IMR-90 (cell line): ENCODE results near the gene HAS3. TPM values are rescaled to one million over a fixed set of nuclear protein-coding genes. Genes with fewer than 3 reads are reported as not detected.

Experiments used
- ATAC-seq: fragments of 200-7000 bp; cut with Tn5 transposase; 2 replicates; pipeline ENCODE4 v1.9.1; 2020; ENCODE audit warnings: low read depth, mild to moderate bottlenecking, moderate library complexity
- BruUV-seq: library from RNA; stranded (reverse); fragments of 400-500 nt; replicated peaks from 2 replicates; lab custom pipeline; 2021; lab: Mats Ljungman, UMichigan
- CTCF ChIA-PET: fragments of 300-600 bp; formaldehyde crosslinking; extraction: SDS; loops from one replicate; lab custom pipeline; 2021; ENCODE audit warnings: antibody characterized with exemption; lab: Yijun Ruan, JAX
- POLR2A ChIA-PET: fragments of 300-600 bp; sonication (Branson Sonifier 250); formaldehyde crosslinking; loops from one replicate; lab custom pipeline; 2022; ENCODE audit warnings: antibody characterized with exemption; ENCODE audit not compliant: unreplicated experiment; lab: Charles Lee
- DNase-seq: peaks from one replicate; pipeline ENCODE4 v3.0.0; 2013
- H2AFZ ChIP-seq: replicated peaks from 2 replicates; pipeline ENCODE3; 2013; ENCODE audit warnings: low read length, mild to moderate bottlenecking; ENCODE audit not compliant: poor library complexity
- H2AK5ac ChIP-seq: 2 replicates; pipeline ENCODE4 v1.6.1; 2013; ENCODE audit warnings: low read depth, low read length, inconsistent platforms
- H2AK9ac ChIP-seq: replicated peaks from 2 replicates; pipeline ENCODE3; 2013; ENCODE audit warnings: mild to moderate bottlenecking, low read depth, low read length, moderate library complexity; ENCODE audit not compliant: poor library complexity
- H2BK120ac ChIP-seq: 2 replicates; pipeline ENCODE4 v1.6.1; 2013; ENCODE audit warnings: low read depth, low read length, inconsistent platforms
- H2BK15ac ChIP-seq: 3 replicates; pipeline ENCODE4 v1.6.1; 2013; ENCODE audit warnings: low read depth, low read length, inconsistent platforms
- H2BK20ac ChIP-seq: 2 replicates; pipeline ENCODE4 v1.6.1; 2013; ENCODE audit warnings: low read depth, mild to moderate bottlenecking, inconsistent platforms, low read length, moderate library complexity
- H2BK5ac ChIP-seq: 2 replicates; pipeline ENCODE4 v1.6.1; 2013; ENCODE audit warnings: mild to moderate bottlenecking, low read depth, low read length, inconsistent platforms; ENCODE audit not compliant: poor library complexity, severe bottlenecking
- H3K14ac ChIP-seq: replicated peaks from 2 replicates; pipeline ENCODE4 v1.6.1; 2013; ENCODE audit warnings: low read depth, low read length, inconsistent platforms
- H3K18ac ChIP-seq: 2 replicates; pipeline ENCODE4 v1.6.1; 2013; ENCODE audit warnings: low read depth, low read length, control low read depth
- H3K23ac ChIP-seq: 2 replicates; pipeline ENCODE4 v1.6.1; 2013; ENCODE audit warnings: low read depth, low read length, inconsistent platforms
- H3K27ac ChIP-seq: 2 replicates; pipeline ENCODE4 v1.5.1; 2013; ENCODE audit warnings: mild to moderate bottlenecking, control low read depth, low read length; ENCODE audit not compliant: insufficient read depth
- H3K27me3 ChIP-seq: 2 replicates; pipeline ENCODE4 v1.6.1; 2013; ENCODE audit warnings: low read length; ENCODE audit not compliant: control insufficient read depth, insufficient read depth
- H3K36me3 ChIP-seq: 2 replicates; pipeline ENCODE4 v1.6.1; 2013; ENCODE audit warnings: low read length, mixed read lengths; ENCODE audit not compliant: control insufficient read depth, insufficient read depth
- H3K4ac ChIP-seq: 2 replicates; pipeline ENCODE4 v1.6.1; 2013; ENCODE audit warnings: low read depth, low read length, inconsistent platforms
- H3K4me1 ChIP-seq: 2 replicates; pipeline ENCODE4 v1.6.1; 2013; ENCODE audit warnings: low read length, mixed read lengths; ENCODE audit not compliant: control insufficient read depth, insufficient read depth
- H3K4me2 ChIP-seq: 2 replicates; pipeline ENCODE4 v1.6.1; 2013; ENCODE audit warnings: low read depth, mild to moderate bottlenecking, control low read depth, low read length, moderate library complexity
- H3K4me3 ChIP-seq: 2 replicates; pipeline ENCODE4 v1.5.1; 2013; ENCODE audit warnings: low read depth, mild to moderate bottlenecking, control low read depth, low read length, moderate library complexity; ENCODE audit not compliant: insufficient read depth
- H3K56ac ChIP-seq: 2 replicates; pipeline ENCODE4 v1.6.1; 2013; ENCODE audit warnings: low read length, inconsistent platforms; ENCODE audit not compliant: insufficient read depth; ENCODE audit errors: extremely low read depth
- H3K79me1 ChIP-seq, 2 experiments: 2 replicates each; pipeline ENCODE4 v1.6.1; 2013; ENCODE audit warnings: low read length in 2 of 2, inconsistent platforms in 1 of 2, low read depth in 1 of 2
- H3K9ac ChIP-seq: 2 replicates; pipeline ENCODE4 v1.6.1; 2013; ENCODE audit warnings: low read depth, low read length, control low read depth
- H3K9me1 ChIP-seq: 2 replicates; pipeline ENCODE4 v1.6.1; 2013; ENCODE audit warnings: low read length, inconsistent platforms; ENCODE audit not compliant: insufficient read depth
- H3K9me3 ChIP-seq: 2 replicates; pipeline ENCODE4 v1.6.1; 2013; ENCODE audit warnings: low read length; ENCODE audit not compliant: control insufficient read depth, insufficient read depth
- H4K20me1 ChIP-seq: 2 replicates; pipeline ENCODE4 v1.6.1; 2013; ENCODE audit warnings: low read length, inconsistent platforms; ENCODE audit not compliant: insufficient read depth
- H4K5ac ChIP-seq: 2 replicates; pipeline ENCODE4 v1.6.1; 2013; ENCODE audit warnings: mild to moderate bottlenecking, low read depth, low read length, control low read depth
- H4K8ac ChIP-seq, 2 experiments: 2 replicates each; pipeline ENCODE4 v1.6.1; 2013; ENCODE audit warnings: low read depth in 2 of 2, low read length in 2 of 2, control low read depth in 1 of 2, inconsistent platforms in 1 of 2
- H4K91ac ChIP-seq: 2 replicates; pipeline ENCODE4 v1.6.1; 2013; ENCODE audit warnings: low read depth, low read length, inconsistent platforms; ENCODE audit not compliant: insufficient read depth
- CEBPB ChIP-seq: IDR thresholded peaks from 2 replicates; pipeline ENCODE4 v1.6.1; 2012; ENCODE audit warnings: low read depth, low read length, improper control_type of control experiment
- CHD1 ChIP-seq: IDR thresholded peaks from 2 replicates; pipeline ENCODE4 v1.6.1; 2012; ENCODE audit warnings: low read depth, low read length, improper control_type of control experiment
- MAZ ChIP-seq: IDR thresholded peaks from 2 replicates; pipeline ENCODE4 v1.6.1; 2012; ENCODE audit warnings: low read depth, mild to moderate bottlenecking, low read length, improper control_type of control experiment, moderate library complexity, borderline replicate concordance
- NFE2L2 ChIP-seq: fragments of 150-350 bp; IDR thresholded peaks from 2 replicates; pipeline ENCODE4 v1.6.1; 2016; ENCODE audit warnings: low read depth, mild to moderate bottlenecking, low read length
- RAD21 ChIP-seq: IDR thresholded peaks from 2 replicates; pipeline ENCODE4 v1.6.1; 2012; ENCODE audit warnings: low read length, improper control_type of control experiment
- RFX5 ChIP-seq: IDR thresholded peaks from 2 replicates; pipeline ENCODE4 v1.8.0; 2012; ENCODE audit warnings: low read depth, mild to moderate bottlenecking, low read length, moderate library complexity
- SMC3 ChIP-seq: fragments of 150-350 bp; IDR thresholded peaks from 2 replicates; pipeline ENCODE4 v1.6.1; 2016; ENCODE audit warnings: low read depth, mild to moderate bottlenecking, antibody characterized with exemption, low read length, moderate library complexity
- WGBS, 2 experiments: methylation state at CpG; one replicate each; pipeline versions ENCODE4 v1.1.5 to v1.1.7; 2013; ENCODE audit warnings: missing lambda C conversion rate in 2 of 2; ENCODE audit not compliant: insufficient read length in 1 of 2; ENCODE audit errors: extremely low coverage in 2 of 2; 5-methylcytosine and 5-hydroxymethylcytosine counted together
- dilution Hi-C: fragments of 300-500 bp; cut with HindIII; formaldehyde crosslinking; loops from one replicate; pipeline ENCODE4 v1.14.3; 2018; ENCODE audit warnings: low sequenced_read_pairs; ENCODE audit not compliant: unreplicated experiment
- in situ Hi-C: fragments of 300-500 bp; cut with MboI; formaldehyde crosslinking; loops from 3 replicates; pipeline ENCODE4 v1.14.3; 2019; ENCODE audit warnings: low sequenced_read_pairs, inconsistent platforms, mixed read lengths
- intact Hi-C: fragments of 100-400 bp; cut with micrococcal nuclease; formaldehyde crosslinking; loops from 2 replicates; pipeline ENCODE4 v1.10.0; 2022
- polyA plus RNA-seq, 3 experiments: library from polyadenylated mRNA; depleted of rRNA; stranded (reverse); fragments of >200 nt; gene quantifications; 2 replicates each; pipeline ENCODE4 v1.2.3, GENCODE V29; 2012; ENCODE audit warnings: low replicate concordance in 1 of 3
- total RNA-seq: library from RNA; depleted of rRNA; stranded (reverse); fragments of >200 nt; gene quantifications from 2 replicates; pipeline ENCODE4 v1.2.3, GENCODE V29; 2012
- TF ChIP-seq, protein P1 (sequence below): fragments of 150-350 bp; IDR thresholded peaks from 2 replicates; pipeline ENCODE4 v1.6.1; 2017; ENCODE audit warnings: mild to moderate bottlenecking, antibody characterized with exemption, low read length, low read depth

The HAS3 gene
- total and polyA plus RNA-seq, 2 of the 4 experiments (the other 2 are of a cell fraction): 0.36 to 0.97 TPM

DNA sequence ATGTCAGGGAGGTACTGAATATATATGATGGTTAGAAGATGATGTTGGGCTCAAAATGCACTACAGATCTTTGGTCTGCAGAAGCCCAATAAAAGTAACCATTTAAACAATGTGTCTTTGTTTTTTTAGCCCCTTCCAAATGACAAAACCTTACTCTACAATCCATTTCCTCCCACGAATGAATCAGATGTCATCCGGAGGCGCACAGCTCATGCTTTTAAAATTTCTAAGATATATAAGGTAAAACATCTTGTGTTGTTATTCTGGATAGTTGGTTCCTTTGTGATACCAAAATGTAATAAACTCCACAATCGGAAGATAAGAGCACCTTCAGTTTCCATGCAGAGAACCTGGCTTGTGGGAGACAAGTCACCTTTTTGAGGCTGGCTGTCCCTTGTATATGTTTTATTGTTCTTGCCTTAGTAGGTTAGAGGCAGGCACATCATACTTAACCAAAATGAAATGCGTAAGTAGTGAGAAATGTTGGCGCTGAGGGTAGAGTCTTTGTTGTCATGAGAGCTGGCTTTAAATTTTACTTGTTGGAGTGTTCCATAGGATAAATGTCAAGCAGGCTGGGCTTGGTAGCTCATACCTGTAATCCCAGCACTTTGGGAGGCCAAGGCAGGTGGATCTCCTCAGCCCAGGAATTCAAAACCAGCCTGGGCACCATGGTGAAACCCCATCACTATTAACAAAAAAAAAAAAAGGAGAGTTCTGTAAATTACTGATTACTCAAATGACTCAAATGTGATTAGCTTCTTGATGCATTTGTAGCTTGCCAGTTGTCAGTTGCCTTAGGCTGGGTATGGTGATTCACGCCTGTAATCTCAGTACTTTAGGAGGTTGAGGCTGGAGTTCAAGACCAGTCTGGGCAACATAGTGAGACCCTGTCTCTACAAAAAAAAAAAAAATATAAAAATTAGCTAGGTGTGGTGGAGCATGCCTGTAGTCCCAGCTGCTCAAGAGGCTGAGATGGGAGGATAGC lies 61.8 kb downstream of the HAS3 start:
- Histone ChIP-seq H2BK20ac (peak overlapping the region; percentile 67), H3K18ac (peak overlapping the region; percentile 11; the same call in 1 of the 2 replicates), H3K4me3 (no peak overlapping the region), H2AK9ac (no peak overlapping the region), H3K27ac (peak overlapping the region; percentile 34; the same call in 1 of the 2 replicates), H4K8ac (peak overlapping the region in 1 of 2 experiments; percentile 70; a peak in 2 of 4 replicates), H2AK5ac (peak overlapping the region; percentile 94), H2BK5ac (peak overlapping the region; percentile 90), H3K56ac (no peak overlapping the region), H3K36me3 (peaks cover 30% of the 10 kb centered on the region), H3K14ac (peak overlapping the region; percentile 34; the same call in 1 of the 2 replicates), H2BK15ac (0 out of 3 replicates have a peak overlapping the region, but pooled peaks have one; percentile 24), H2BK120ac (peak overlapping the region; percentile 82), H3K79me1 (peaks cover 0 to 30% of the 10 kb centered on the region in 2 experiments; a peak in 3 of 4 replicates), H3K4ac (peak overlapping the region; percentile 76; the same call in 1 of the 2 replicates), H3K9ac (no peak overlapping the region), H3K9me3 (no peaks in the 10 kb centered on the region), H3K4me2 (peak overlapping the region; percentile 65; the same call in 1 of the 2 replicates), H2AFZ (no peak overlapping the region), H4K91ac (no peak overlapping the region), H3K4me1 (peaks cover 13% of the 10 kb centered on the region), H3K23ac (peak overlapping the region; percentile 60), H4K5ac (no peak overlapping the region), H3K9me1 (peaks cover 8% of the 10 kb centered on the region; the same call in 1 of the 2 replicates), H3K27me3 (no peaks in the 10 kb centered on the region), H4K20me1 (peaks cover 13% of the 10 kb centered on the region)
- CTCF ChIA-PET: interaction anchor here (0.6 to 3.2 kb wide), 4 partner anchors 17 to 704 kb away, joined by 3 to 17 read pairs (median 4); no protein-coding TSS in a partner anchor
- dilution Hi-C loops: no loop called here
- intact Hi-C loops: no loop called here
- TF ChIP-seq RAD21 (no peak), RFX5 (no peak), SMC3 (no peak), CHD1 (no peak), MAZ (no peak), CEBPB (no peak), NFE2L2 (no peak)
- TF ChIP-seq, protein P1, sequence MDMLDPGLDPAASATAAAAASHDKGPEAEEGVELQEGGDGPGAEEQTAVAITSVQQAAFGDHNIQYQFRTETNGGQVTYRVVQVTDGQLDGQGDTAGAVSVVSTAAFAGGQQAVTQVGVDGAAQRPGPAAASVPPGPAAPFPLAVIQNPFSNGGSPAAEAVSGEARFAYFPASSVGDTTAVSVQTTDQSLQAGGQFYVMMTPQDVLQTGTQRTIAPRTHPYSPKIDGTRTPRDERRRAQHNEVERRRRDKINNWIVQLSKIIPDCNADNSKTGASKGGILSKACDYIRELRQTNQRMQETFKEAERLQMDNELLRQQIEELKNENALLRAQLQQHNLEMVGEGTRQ: no peak
- POLR2A ChIA-PET: interaction anchor here (0.8 to 1.3 kb wide), 2 partner anchors 9 to 145 kb away, joined by 3 to 4 read pairs; no protein-coding TSS in a partner anchor
- peak; percentile 65 for DNase-seq
- ATAC-seq: peak; percentile 19
- no CpG with 5 or more reads among the region's 7 CpGs for WGBS, 2 experiments
- no TSS peak for BruUV-seq
- in situ Hi-C loops: no loop called here
